GM12864 (cell line): ENCODE measurements around the gene GBA2.

Source experiments
- DNase-seq: peaks from one replicate; pipeline ENCODE4 v3.0.0-alpha.2; 2011; ENCODE audit warnings: low read depth
- H3K4me3 ChIP-seq: 2 replicates; pipeline ENCODE4 v1.5.1; 2011; ENCODE audit warnings: mild to moderate bottlenecking, low read depth, low read length, control low read depth
- CTCF ChIP-seq: IDR thresholded peaks from 2 replicates; pipeline ENCODE4 v1.5.1; 2011; ENCODE audit warnings: low read depth, mild to moderate bottlenecking, moderate library complexity, low read length, control low read depth, inconsistent platforms; ENCODE audit errors: missing control alignments

The GBA2 gene

GRCh38 chr9:35741740-35742139 is 7.3 kb downstream of the GBA2 start:
- TF ChIP-seq CTCF: no peak

GRCh38 chr9:35740243-35740642 is 8.8 kb downstream of the GBA2 start:
- no peak for TF ChIP-seq CTCF
- H3K4me3 ChIP-seq: no peak overlapping the region
- DNase-seq: no peak

More at GRCh38 chr9:35741740-35742139, 7.3 kb downstream of the GBA2 start:
- no peak for DNase-seq
- no peak overlapping the region for H3K4me3 ChIP-seq

- no peak for TF ChIP-seq CTCF
- no peak overlapping the region for H3K4me3 ChIP-seq
- DNase-seq: no peak
These were observed 10.1 kb downstream of the GBA2 start for GRCh38 chr9:35738924-35739323.

- TF ChIP-seq CTCF: no peak
- H3K4me3 ChIP-seq: no peak overlapping the region
- no peak for DNase-seq
These were observed 10.8 kb downstream of the GBA2 start for GRCh38 chr9:35738186-35738585.

GRCh38 chr9:35737143-35737542 is 11.9 kb downstream of the GBA2 start:
- no peak for TF ChIP-seq CTCF
- DNase-seq: no peak
- no peak overlapping the region for H3K4me3 ChIP-seq

- H3K4me3 ChIP-seq: no peak overlapping the region
- TF ChIP-seq CTCF: peak; percentile 90
- no peak for DNase-seq
These were observed 12.8 kb downstream of the GBA2 start for GRCh38 chr9:35736201-35736633.

- no peak for TF ChIP-seq CTCF
- H3K4me3 ChIP-seq: no peak overlapping the region
- DNase-seq: no peak
These were observed 14.9 kb downstream of the GBA2 start for GRCh38 chr9:35734096-35734495.
